GM23338 (cell line): ENCODE data around the gene SARNP. TPM values are rescaled to one million over a fixed set of nuclear protein-coding genes. Genes with fewer than 3 reads are reported as not detected.

ENCODE experiments used
- ATAC-seq: fragments of 200-7000 bp; cut with Tn5 transposase; 3 replicates; pipeline ENCODE4 v1.9.1; 2020
- DNase-seq: peaks from one replicate; pipeline ENCODE4 v3.0.0-alpha.2; 2015; ENCODE audit warnings: low spot score
- H2AFZ ChIP-seq: fragments of 200-600 bp; sonication (generic); 2 replicates; pipeline ENCODE4 v1.8.0; 2016; ENCODE audit warnings: antibody characterized with exemption, mild to moderate bottlenecking, moderate library complexity
- H3F3A ChIP-seq: fragments of 200-600 bp; sonication (generic); replicated peaks from 2 replicates; pipeline ENCODE4 v1.8.0; 2017; ENCODE audit warnings: antibody characterized with exemption, mixed run types, low read depth
- H3K27ac ChIP-seq: fragments of 200-600 bp; sonication (generic); 2 replicates; pipeline ENCODE4 v1.6.1; 2016; ENCODE audit warnings: low read depth
- H3K27me3 ChIP-seq: fragments of 200-600 bp; sonication (generic); 2 replicates; pipeline ENCODE4 v1.8.0; 2016; ENCODE audit warnings: mild to moderate bottlenecking, mixed run types, moderate library complexity; ENCODE audit not compliant: insufficient read depth
- H3K36me3 ChIP-seq: fragments of 200-600 bp; sonication (generic); 2 replicates; pipeline ENCODE4 v1.8.0; 2016; ENCODE audit warnings: mild to moderate bottlenecking; ENCODE audit not compliant: insufficient read depth
- H3K4me1 ChIP-seq: fragments of 200-600 bp; sonication (generic); 2 replicates; pipeline ENCODE4 v1.8.0; 2016; ENCODE audit warnings: mild to moderate bottlenecking, moderate library complexity; ENCODE audit not compliant: insufficient read depth
- H3K4me2 ChIP-seq: fragments of 200-600 bp; sonication (generic); 2 replicates; pipeline ENCODE4 v1.7.1; 2017; ENCODE audit warnings: mixed run types
- H3K4me3 ChIP-seq: fragments of 200-600 bp; sonication (generic); 2 replicates; pipeline ENCODE4 v1.6.1; 2016; ENCODE audit warnings: mixed run types
- H3K79me2 ChIP-seq: fragments of 200-600 bp; sonication (generic); replicated peaks from 2 replicates; pipeline ENCODE4 v1.8.0; 2017; ENCODE audit warnings: mild to moderate bottlenecking; ENCODE audit not compliant: insufficient read depth
- H3K9me2 ChIP-seq: fragments of 200-600 bp; sonication (generic); 2 replicates; pipeline ENCODE4 v1.8.0; 2017; ENCODE audit not compliant: insufficient read depth
- H4K20me1 ChIP-seq: fragments of 200-600 bp; sonication (generic); replicated peaks from 2 replicates; pipeline ENCODE4 v1.8.0; 2017; ENCODE audit warnings: mild to moderate bottlenecking; ENCODE audit not compliant: insufficient read depth
- H3K27ac Mint-ChIP-seq: 2 replicates; pipeline ENCODE4 v1.8.0; 2020; ENCODE audit warnings: inconsistent platforms, mild to moderate bottlenecking, moderate library complexity, mixed read lengths
- H3K27me3 Mint-ChIP-seq: 3 replicates; pipeline ENCODE4 v1.8.0; 2022; ENCODE audit warnings: low read depth, mild to moderate bottlenecking, moderate library complexity, mixed read lengths, inconsistent platforms; ENCODE audit not compliant: insufficient read depth, poor library complexity
- H3K36me3 Mint-ChIP-seq: 3 replicates; pipeline ENCODE4 v1.8.0; 2021; ENCODE audit warnings: low read depth, mild to moderate bottlenecking, inconsistent platforms, moderate library complexity, mixed read lengths
- H3K4me1 Mint-ChIP-seq: 3 replicates; pipeline ENCODE4 v1.8.0; 2020; ENCODE audit warnings: mild to moderate bottlenecking, inconsistent platforms, mixed read lengths
- H3K4me3 Mint-ChIP-seq: 3 replicates; pipeline ENCODE4 v1.8.0; 2021; ENCODE audit warnings: moderate library complexity, mild to moderate bottlenecking, inconsistent platforms, mixed read lengths
- H3K9me3 Mint-ChIP-seq: 3 replicates; pipeline ENCODE4 v1.8.0; 2020; ENCODE audit warnings: moderate library complexity, mild to moderate bottlenecking, inconsistent platforms, mixed read lengths
- CREB1 ChIP-seq: fragments of 250-450 bp; sonication (Bioruptor Pico); IDR thresholded peaks from 2 replicates; pipeline ENCODE4 v1.5.0; 2020; ENCODE audit warnings: low read depth, mild to moderate bottlenecking, moderate library complexity
- CTCF ChIP-seq, 2 experiments: fragments of 200-600 bp in 1 of 2; sonication (generic) in 1 of 2; conservative IDR thresholded peaks; 2 replicates each; pipeline versions ENCODE4 v1.5.1 to v1.6.1; 2016 to 2017; ENCODE audit warnings: antibody characterized with exemption in 2 of 2, low read depth in 2 of 2, mild to moderate bottlenecking in 2 of 2, moderate library complexity in 1 of 2
- EZH2 ChIP-seq: fragments of 200-600 bp; sonication (generic); IDR thresholded peaks from one replicate; pipeline ENCODE4 v1.8.0; 2017; ENCODE audit warnings: antibody characterized with exemption, mild to moderate bottlenecking, low read depth; ENCODE audit not compliant: unreplicated experiment
- EZH2phosphoT487 ChIP-seq: fragments of 200-600 bp; sonication (generic); IDR thresholded peaks from one replicate; pipeline ENCODE4 v1.8.1; 2018; ENCODE audit warnings: antibody characterized with exemption; ENCODE audit not compliant: unreplicated experiment
- JUNB ChIP-seq: IDR thresholded peaks from one replicate; pipeline ENCODE4 v1.6.1; 2016; ENCODE audit warnings: antibody characterized with exemption; ENCODE audit not compliant: unreplicated experiment
- STAT1 ChIP-seq: IDR thresholded peaks from one replicate; pipeline ENCODE4 v1.6.1; 2016; ENCODE audit warnings: antibody characterized with exemption; ENCODE audit not compliant: unreplicated experiment
- ZNF114 ChIP-seq: fragments of 250-450 bp; sonication (Bioruptor Pico); IDR thresholded peaks from 2 replicates; pipeline ENCODE4 v1.5.0; 2020; ENCODE audit warnings: mild to moderate bottlenecking, moderate library complexity
- ZNF331 ChIP-seq: fragments of 250-450 bp; sonication (Bioruptor Pico); IDR thresholded peaks from 2 replicates; pipeline ENCODE4 v1.5.0; 2020; ENCODE audit warnings: low read depth, mild to moderate bottlenecking, moderate library complexity
- polyA plus RNA-seq: library from polyadenylated mRNA; unstranded; fragments of >200 nt; fragmentation: Nextera tagmentation; extraction: Ambion mirVana; gene quantifications from 2 replicates; pipeline ENCODE4 v1.2.1, GENCODE V29; 2016
- total RNA-seq: library from RNA; depleted of rRNA; stranded (reverse); fragments of >200 nt; shearing (Covaris generic); gene quantifications from 2 replicates; pipeline ENCODE4 v1.2.3, GENCODE V29; 2014
- TF ChIP-seq, protein P1 (sequence below): IDR thresholded peaks from one replicate; pipeline ENCODE4 v1.6.1; 2018; ENCODE audit warnings: antibody characterized with exemption; ENCODE audit not compliant: unreplicated experiment
- TF ChIP-seq, protein P2 (sequence below): IDR thresholded peaks from 2 replicates; pipeline ENCODE4 v1.6.1; 2016; ENCODE audit warnings: antibody characterized with exemption
- TF ChIP-seq, protein P3 (sequence below): fragments of 250-450 bp; sonication (Bioruptor Pico); IDR thresholded peaks from 2 replicates; pipeline ENCODE4 v1.5.0; 2020; ENCODE audit warnings: mild to moderate bottlenecking, moderate library complexity

SARNP gene
- total and polyA plus RNA-seq, 2 experiments from 2014 or later = 96.0 to 313 TPM

- TF ChIP-seq, protein P1, sequence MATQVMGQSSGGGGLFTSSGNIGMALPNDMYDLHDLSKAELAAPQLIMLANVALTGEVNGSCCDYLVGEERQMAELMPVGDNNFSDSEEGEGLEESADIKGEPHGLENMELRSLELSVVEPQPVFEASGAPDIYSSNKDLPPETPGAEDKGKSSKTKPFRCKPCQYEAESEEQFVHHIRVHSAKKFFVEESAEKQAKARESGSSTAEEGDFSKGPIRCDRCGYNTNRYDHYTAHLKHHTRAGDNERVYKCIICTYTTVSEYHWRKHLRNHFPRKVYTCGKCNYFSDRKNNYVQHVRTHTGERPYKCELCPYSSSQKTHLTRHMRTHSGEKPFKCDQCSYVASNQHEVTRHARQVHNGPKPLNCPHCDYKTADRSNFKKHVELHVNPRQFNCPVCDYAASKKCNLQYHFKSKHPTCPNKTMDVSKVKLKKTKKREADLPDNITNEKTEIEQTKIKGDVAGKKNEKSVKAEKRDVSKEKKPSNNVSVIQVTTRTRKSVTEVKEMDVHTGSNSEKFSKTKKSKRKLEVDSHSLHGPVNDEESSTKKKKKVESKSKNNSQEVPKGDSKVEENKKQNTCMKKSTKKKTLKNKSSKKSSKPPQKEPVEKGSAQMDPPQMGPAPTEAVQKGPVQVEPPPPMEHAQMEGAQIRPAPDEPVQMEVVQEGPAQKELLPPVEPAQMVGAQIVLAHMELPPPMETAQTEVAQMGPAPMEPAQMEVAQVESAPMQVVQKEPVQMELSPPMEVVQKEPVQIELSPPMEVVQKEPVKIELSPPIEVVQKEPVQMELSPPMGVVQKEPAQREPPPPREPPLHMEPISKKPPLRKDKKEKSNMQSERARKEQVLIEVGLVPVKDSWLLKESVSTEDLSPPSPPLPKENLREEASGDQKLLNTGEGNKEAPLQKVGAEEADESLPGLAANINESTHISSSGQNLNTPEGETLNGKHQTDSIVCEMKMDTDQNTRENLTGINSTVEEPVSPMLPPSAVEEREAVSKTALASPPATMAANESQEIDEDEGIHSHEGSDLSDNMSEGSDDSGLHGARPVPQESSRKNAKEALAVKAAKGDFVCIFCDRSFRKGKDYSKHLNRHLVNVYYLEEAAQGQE = no peak
- TF ChIP-seq EZH2phosphoT487 (no peak), CTCF (conservative IDR thresholded peaks at IDR 0.05; ENCODE audit: low read depth in 2 of 2) (no peak), STAT1 (no peak), ZNF114 (CRISPR knock-in tag) (no peak), EZH2 (no peak)
- TF ChIP-seq, protein P2, sequence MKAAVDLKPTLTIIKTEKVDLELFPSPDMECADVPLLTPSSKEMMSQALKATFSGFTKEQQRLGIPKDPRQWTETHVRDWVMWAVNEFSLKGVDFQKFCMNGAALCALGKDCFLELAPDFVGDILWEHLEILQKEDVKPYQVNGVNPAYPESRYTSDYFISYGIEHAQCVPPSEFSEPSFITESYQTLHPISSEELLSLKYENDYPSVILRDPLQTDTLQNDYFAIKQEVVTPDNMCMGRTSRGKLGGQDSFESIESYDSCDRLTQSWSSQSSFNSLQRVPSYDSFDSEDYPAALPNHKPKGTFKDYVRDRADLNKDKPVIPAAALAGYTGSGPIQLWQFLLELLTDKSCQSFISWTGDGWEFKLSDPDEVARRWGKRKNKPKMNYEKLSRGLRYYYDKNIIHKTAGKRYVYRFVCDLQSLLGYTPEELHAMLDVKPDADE = no peak
These were observed 50.4 kb downstream of the SARNP start (continued) for GRCh38 chr12:55767156-55767555.

GRCh38 chr12:55765736-55766290 lies 51.7 kb downstream of the SARNP start:
- no peak overlapping the region for H3K27ac ChIP-seq
- peak overlapping the region; percentile 14 for H3K27ac Mint-ChIP-seq
- H3K4me3 Mint-ChIP-seq = no peak overlapping the region
- no peak for TF ChIP-seq ZNF114 (CRISPR knock-in tag)
- TF ChIP-seq, protein P3, sequence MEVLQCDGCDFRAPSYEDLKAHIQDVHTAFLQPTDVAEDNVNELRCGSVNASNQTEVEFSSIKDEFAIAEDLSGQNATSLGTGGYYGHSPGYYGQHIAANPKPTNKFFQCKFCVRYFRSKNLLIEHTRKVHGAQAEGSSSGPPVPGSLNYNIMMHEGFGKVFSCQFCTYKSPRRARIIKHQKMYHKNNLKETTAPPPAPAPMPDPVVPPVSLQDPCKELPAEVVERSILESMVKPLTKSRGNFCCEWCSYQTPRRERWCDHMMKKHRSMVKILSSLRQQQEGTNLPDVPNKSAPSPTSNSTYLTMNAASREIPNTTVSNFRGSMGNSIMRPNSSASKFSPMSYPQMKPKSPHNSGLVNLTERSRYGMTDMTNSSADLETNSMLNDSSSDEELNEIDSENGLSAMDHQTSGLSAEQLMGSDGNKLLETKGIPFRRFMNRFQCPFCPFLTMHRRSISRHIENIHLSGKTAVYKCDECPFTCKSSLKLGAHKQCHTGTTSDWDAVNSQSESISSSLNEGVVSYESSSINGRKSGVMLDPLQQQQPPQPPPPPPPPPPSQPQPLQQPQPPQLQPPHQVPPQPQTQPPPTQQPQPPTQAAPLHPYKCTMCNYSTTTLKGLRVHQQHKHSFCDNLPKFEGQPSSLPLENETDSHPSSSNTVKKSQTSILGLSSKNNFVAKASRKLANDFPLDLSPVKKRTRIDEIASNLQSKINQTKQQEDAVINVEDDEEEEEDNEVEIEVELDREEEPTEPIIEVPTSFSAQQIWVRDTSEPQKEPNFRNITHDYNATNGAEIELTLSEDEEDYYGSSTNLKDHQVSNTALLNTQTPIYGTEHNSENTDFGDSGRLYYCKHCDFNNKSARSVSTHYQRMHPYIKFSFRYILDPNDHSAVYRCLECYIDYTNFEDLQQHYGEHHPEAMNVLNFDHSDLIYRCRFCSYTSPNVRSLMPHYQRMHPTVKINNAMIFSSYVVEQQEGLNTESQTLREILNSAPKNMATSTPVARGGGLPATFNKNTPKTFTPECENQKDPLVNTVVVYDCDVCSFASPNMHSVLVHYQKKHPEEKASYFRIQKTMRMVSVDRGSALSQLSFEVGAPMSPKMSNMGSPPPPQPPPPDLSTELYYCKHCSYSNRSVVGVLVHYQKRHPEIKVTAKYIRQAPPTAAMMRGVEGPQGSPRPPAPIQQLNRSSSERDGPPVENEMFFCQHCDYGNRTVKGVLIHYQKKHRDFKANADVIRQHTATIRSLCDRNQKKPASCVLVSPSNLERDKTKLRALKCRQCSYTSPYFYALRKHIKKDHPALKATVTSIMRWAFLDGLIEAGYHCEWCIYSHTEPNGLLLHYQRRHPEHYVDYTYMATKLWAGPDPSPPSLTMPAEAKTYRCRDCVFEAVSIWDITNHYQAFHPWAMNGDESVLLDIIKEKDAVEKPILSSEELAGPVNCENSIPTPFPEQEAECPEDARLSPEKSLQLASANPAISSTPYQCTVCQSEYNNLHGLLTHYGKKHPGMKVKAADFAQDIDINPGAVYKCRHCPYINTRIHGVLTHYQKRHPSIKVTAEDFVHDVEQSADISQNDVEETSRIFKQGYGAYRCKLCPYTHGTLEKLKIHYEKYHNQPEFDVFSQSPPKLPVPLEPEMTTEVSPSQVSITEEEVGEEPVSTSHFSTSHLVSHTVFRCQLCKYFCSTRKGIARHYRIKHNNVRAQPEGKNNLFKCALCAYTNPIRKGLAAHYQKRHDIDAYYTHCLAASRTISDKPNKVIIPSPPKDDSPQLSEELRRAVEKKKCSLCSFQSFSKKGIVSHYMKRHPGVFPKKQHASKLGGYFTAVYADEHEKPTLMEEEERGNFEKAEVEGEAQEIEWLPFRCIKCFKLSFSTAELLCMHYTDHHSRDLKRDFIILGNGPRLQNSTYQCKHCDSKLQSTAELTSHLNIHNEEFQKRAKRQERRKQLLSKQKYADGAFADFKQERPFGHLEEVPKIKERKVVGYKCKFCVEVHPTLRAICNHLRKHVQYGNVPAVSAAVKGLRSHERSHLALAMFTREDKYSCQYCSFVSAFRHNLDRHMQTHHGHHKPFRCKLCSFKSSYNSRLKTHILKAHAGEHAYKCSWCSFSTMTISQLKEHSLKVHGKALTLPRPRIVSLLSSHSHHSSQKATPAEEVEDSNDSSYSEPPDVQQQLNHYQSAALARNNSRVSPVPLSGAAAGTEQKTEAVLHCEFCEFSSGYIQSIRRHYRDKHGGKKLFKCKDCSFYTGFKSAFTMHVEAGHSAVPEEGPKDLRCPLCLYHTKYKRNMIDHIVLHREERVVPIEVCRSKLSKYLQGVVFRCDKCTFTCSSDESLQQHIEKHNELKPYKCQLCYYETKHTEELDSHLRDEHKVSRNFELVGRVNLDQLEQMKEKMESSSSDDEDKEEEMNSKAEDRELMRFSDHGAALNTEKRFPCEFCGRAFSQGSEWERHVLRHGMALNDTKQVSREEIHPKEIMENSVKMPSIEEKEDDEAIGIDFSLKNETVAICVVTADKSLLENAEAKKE (CRISPR knock-in tag) = no peak
- no peak for TF ChIP-seq EZH2
- TF ChIP-seq STAT1 = no peak
- no peak for TF ChIP-seq ZNF331 (CRISPR knock-in tag)
- no peak for TF ChIP-seq JUNB
- TF ChIP-seq CREB1 (CRISPR knock-in tag) = no peak

More at GRCh38 chr12:55765736-55766290, 51.7 kb downstream of the SARNP start:
- Mint-ChIP-seq H3K4me1 (peaks cover 13% of the 10 kb centered on the region; the same call in 2 of the 3 replicates), H3K36me3 (peaks cover 28% of the 10 kb centered on the region), H3K27me3 (peaks cover 7% of the 10 kb centered on the region), H3K9me3 (no peaks in the 10 kb centered on the region)
- Histone ChIP-seq H3K36me3 (peaks cover 5% of the 10 kb centered on the region), H3K4me3 (no peak overlapping the region), H3K27me3 (no peaks in the 10 kb centered on the region), H4K20me1 (peaks cover 34% of the 10 kb centered on the region), H2AFZ (no peak overlapping the region), H3K4me1 (peaks cover 4% of the 10 kb centered on the region; the same call in 1 of the 2 replicates), H3F3A (0 out of 2 replicates have a peak, but pooled peaks cover 6% of the 10 kb centered on the region), H3K79me2 (peaks cover 15% of the 10 kb centered on the region), H3K9me2 (no peaks in the 10 kb centered on the region), H3K4me2 (0 out of 2 replicates have a peak overlapping the region, but pooled peaks have one; percentile 22)
- no peak for DNase-seq
- ATAC-seq = peak; percentile 36
